Middle frontal gyrus (tissue), 1 donor: ENCODE results near the gene CFAP100.
A peak's percentile ranks its signal among the peaks of the same experiment; 100 is the strongest.

ENCODE experiments used
- DNase-seq: peaks from one replicate; pipeline ENCODE4 v3.0.0-alpha.2; 2015; ENCODE audit warnings: low spot score; ENCODE audit errors: extremely low spot score

Gene CFAP100

DNA sequence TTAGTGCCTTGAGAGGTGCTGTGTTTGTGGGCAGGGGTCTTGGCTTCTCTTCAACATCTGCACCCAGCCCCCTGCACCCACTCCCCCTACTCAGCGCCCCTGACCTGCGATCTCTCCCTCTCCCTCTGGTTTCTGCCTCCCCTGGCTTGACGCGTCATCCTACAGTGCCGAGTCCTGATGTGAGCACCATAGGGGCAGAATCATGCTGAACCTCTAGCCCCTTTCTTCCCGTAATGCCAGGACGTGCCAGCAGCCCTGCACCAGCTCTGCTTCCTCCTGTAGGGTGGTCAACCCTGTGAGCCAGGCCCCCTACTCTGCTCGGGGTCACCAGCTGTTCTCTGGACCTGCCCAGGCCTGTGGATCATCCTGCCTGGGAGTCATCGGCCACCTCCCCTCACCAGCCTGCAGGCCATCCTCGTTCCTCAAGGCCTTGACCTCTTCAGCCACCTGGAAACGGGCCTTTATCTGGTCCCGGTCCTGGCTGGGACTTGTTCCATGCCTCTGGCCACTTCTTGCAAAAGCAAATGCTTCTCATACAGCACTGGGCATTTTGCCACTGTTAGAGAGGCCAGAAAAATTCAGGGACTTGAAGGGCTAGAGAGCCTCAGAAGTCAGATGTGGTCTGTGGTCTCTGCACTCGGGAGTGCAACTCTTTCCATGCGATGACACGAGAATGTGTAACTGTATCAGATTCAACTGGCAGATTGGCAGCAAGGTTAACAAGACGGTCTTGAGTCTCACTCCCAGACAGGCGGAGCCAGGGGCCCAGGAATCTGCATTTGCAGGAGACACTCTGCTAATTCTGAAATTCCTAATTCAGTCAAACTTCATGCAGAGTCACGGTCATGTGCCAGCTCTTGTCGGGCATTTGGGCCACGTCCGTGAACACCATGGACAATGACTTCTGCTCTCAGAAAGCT lies 20.8 kb upstream of the CFAP100 start:
- DNase-seq: no peak

DNA sequence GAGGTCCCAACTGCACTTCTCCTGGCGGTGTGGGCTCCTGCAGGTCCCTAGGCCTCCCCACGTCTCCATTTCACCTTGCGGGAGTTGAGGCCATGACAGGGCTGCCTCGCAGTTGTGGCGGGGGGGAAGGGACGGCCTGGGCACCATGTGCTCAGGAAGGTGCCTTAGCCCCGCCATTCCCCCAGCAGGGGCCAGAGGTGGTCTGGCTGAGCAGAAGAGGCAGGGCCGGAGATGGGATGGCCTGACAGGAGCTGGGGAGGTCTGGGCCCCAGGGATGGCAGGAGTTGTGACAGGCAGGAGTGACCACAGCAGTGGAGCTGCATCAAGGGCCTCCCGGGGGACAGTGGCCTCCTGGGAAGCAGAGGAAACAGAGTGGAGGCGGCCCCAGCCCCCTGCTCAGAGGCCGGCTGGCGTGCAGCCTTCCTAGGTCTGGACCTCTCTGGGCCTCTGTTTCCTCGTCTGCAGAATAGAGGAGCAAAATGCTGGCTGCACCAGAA lies 18.8 kb upstream of the CFAP100 start:
- DNase-seq: no peak

DNA sequence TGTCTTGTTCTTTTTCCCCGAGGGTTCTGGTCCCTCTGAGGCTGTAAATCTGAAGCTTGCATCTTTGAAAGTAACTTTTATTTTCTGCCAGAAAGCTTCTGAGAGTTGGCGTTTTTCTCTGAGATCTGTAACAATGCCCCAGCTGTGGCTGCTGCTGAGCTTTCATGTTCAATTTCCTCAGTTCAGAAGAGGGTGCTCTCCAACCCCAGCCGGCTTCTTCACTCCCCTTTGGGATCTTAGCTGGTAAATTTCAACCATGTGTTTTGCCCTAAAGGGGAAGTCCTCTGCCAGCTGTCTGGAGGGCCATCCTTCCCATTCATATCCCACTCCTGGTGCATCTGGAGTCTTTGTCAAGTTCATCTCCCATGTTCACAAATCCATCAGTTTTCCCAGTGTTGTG lies 18.3 kb upstream of the CFAP100 start:
- no peak for DNase-seq

DNA sequence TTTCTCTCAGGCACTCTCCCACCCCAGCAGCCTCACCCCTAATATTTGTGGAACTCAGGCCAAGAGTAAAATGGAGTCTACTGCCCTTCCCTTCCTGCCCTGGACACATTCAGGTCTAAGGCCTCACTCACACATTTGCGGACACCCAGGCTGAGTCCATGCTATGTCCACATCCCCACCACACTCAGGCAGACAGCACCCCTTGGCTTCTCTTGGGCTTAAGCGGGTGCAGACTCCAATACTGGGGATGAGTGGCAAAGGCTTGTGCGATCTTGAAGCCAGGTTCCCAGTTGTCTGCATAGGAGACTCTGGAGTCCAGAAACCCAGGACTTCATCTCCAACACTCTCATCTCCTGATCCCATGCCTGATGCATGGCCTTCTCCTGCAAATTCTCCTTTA lies 17.5 kb upstream of the CFAP100 start:
- no peak for DNase-seq

DNA sequence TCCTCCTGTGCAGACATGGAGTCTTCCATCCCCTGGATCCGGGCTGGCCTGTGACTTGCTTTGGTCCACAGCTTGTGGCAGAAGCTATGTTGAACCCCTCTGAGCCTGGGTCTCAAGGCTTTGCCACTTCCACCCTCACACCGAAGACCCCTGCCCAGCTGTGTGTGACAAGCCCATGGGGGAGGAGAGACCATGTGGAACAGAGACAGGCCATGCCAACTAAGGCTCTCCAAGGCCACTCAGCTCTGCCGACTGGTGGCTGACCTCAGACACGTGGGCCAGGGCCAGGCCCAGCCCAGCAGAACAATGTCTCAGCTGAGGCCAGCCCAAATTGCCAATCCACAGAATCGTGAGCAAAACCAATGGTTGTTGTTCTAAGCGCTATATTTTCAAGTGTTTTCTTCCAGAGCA lies 16.4 kb upstream of the CFAP100 start:
- no peak for DNase-seq

DNA sequence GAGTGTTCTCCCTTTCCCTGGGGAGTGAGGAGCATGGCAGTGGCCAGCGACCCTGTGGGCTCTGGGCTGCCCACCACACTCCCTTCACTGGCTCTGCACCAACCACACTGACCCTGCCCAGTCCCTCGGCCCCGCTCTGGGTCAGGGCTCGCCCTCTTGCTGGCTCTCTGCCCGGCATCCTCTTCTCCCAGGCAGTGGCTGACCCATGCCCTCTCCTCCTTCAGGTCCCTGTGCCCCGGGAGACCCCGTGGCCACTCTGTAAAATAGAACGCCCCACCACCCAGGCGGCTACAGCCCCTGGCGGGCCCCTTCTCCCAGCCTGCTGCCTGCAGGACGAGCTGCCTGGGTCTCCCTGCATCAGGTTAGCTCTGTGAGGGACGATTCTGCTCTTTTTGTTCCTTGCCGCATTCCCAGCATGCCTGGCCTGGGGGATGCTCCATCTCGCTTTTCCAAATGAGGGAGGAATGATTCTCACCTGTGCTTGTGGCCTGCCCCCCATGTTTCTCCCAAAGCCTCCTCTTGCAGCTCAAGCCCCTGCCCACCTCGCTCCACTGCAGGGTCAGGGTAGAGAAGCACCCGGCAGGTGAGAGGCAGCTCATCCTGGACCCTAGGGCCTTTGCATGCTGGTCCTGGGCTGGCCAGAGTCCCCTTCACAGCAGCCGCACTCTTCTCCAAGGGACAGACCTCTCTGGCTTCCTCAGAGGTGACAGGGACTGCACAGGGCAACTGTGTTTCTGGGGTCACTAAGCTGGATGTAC lies 14.5 kb upstream of the CFAP100 start:
- DNase-seq: no peak

DNA sequence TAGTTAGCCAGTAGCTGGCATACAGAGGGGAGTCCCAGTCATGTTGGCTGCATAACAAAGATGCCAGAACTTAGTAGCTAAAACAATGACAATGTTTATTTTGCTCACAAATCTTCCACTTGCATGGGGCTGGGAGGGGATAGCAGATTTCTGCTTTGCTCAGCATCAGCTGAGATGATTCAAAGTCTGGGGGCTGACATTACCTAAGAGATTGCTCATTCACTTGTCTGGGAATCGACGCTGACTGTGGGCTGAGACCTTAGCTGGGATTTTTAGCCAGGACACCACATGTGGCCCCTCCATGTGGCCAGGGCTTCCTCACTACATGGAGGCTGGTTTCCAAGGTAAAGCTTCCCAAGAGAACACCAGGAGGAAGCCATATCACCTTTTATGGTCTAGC lies 12.7 kb upstream of the CFAP100 start:
- no peak for DNase-seq

DNA sequence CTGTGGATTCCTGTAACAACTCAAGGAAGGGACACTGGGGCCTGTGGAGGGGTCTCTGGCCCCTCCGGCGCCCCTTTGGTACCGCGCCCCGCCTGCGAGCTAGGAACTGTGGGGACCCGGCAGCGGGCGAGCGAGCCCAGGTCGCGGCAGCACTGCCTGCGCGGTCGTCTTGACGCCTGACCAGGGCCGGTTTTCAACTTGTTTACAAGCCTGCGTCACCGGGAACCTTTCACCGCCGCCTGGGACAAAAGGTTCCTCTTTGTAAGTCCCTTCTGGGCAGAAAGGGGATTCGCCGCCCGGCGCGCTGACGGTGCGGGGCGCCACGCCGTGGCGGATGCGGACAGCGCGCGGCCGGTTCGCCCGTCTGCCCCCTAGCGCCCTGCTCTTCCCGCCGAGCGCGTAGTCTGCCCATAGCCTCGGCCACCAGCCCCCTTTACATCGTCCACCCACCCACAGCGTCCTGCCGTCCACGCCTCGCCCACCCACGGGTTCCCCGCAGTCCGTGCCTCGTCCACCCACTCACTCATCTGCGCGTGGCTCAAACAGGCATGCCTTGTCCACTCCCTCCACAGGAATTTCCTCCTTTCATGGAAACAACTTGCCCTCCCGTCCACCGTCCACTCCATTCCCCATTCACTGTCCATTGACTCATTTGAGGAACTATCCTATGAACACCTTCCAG lies 5.5 kb upstream of the CFAP100 start:
- DNase-seq: peak; percentile 74

DNA sequence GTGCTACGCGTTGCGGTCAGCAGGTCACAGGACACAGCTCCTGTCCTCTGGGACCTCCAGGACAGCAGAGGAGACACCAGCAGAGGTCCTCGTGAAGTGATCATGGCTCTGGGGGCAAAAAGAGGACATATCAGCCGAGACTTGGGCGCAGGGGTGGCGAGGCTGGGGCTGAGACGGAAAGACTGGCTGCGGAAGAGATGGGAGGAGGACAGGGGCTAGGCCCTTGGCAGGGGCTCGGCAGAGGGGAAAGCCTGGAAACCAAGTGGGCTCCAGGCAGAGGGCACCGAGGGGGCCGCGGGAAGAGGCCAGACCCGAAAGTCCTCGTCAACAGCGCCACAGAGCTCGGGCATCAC lies 4.9 kb upstream of the CFAP100 start:
- no peak for DNase-seq

DNA sequence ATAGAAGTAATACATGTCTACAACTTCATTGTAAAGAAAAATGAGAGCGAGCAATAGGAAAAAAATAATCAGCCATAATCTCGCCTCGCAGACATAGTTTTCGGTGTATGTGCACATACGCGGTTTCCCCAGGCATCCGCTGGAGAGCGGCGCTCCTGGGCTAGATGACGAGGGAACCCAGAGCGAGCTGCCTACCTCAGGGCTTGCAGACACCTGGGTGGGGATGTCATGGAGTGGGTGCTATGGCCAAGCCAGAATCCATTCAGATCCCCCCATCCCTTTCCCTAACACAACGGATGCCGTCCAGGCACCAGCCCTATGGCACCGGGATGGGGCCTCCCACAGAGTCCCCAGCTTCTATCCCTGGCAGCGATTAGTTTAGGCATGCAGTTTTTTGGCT lies 4.5 kb upstream of the CFAP100 start:
- DNase-seq: no peak

DNA sequence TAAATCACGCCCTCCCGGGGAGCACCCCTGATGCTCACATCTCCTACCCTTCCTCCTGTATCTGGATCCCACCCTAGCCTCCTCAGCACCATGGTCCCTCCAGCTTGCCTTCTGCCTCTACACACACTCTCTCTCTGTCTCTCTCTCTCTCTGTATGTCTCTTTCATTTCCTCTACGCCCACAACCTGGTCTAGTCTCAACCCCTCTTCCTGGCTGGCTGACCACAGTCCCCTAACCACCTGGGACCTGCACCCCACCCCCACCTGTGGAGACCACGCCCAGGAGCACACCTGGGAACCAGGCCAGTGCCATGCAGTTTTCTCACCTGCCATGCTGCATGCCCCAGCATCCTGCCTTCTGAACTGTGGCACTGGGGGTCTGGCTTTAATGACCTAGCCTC lies 4.0 kb upstream of the CFAP100 start:
- DNase-seq: no peak

DNA sequence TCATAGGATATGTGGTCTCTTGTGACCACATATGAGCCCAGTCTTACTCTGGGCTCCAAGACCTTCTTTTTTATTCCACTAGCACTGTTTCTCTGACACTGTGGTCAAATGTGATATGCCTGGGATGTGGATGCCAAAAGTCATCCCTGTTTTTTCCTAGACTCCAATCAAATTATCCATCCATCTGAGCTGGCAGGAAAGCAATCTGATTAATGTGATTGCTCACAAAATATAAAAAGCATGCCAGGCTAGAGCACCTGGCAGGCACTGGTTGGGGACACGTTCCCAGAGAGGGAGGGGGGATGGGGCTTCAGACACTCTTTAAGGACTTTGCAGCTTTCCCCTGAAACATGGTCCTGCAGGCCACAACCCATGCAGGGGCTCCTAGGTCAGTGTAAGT lies 3.1 kb upstream of the CFAP100 start:
- no peak for DNase-seq

DNA sequence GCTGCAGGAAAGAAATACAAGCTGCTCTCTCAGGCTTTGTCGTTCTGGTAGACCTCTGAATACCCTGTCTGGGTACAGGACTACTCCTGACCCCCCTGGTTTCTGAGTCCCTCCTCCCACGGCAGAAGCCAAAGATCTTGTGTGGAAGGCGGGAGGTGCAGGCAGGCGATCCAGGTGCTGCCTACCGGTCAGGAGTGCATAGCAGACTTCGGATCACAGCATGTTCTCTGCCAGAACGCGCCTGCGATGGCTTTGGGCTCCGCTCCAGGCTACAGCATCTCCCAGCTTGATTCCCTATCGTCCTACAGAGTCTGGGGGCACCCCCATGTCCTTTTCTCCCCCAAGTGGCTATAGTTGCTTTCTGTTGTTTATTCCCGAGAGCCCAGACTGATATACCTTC lies 2.5 kb upstream of the CFAP100 start:
- no peak for DNase-seq

DNA sequence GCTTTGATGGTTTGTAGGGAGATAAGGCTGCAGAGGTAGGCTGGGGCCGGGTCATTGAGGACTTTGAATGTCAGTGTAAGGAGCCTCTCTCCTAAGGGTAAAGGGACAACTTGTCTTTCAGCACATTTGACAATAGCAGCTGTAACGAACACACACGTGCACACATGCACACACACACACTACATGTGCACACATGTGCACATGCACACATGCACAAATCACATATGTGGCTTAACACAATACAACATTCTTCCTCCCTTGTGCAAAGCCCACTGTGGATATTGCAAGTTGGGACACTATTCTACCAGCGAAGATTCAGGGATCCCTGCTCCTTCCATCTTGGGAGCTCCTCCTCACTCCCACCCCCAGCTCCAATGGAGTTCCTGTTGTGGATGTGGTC lies 1.1 kb upstream of the CFAP100 start:
- DNase-seq: no peak

DNA sequence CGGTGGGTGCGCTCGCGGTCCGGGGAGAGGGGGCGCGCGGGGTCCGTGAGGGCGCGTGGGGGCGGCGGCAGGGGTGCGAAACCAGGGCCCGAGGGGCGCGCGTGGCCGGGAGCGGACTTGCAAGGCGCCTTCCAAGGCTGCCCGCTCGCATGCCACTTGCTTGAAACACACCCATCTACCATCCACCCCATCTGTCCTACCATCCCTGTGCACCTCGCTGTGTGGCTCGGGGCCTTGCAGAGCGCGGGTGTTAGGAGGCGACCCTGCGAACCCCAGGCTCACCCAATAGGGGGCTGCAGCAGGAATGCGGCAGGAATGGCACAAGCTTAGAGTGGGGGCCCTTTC lies 240 bp downstream of the CFAP100 start:
- no peak for DNase-seq

DNA sequence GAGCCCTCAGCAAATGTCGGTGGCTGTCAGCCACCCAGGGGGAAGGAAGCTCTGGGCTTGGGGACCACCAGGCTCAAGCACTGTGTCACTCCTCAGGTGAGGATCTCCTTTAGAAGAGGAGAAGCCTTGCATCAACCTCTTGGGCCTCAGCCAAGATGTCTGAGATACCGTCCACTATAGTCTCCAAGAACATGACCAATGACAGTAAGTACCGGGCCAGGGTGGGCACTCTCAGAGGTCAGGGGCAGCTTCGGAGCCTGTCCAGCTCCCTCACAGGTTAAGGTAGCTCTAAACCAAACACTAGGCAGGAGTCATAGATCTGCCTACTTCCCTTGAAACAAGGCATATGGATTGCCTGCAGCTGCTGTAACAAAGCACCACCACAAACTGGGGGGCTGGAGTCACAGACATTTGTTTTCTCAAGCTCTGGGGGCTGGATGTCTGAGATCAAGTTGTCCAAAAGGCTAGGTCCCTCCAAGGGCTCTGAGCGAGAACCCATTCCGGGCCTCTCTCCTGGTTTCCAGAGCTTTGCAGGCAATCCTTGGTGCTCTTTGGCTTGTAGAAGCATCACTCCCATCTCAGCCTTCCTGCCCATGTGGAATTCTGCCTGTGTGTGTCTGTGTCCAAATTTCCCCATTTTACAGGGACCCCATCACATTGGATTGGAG lies 1.3 kb downstream of the CFAP100 start:
- no peak for DNase-seq

DNA sequence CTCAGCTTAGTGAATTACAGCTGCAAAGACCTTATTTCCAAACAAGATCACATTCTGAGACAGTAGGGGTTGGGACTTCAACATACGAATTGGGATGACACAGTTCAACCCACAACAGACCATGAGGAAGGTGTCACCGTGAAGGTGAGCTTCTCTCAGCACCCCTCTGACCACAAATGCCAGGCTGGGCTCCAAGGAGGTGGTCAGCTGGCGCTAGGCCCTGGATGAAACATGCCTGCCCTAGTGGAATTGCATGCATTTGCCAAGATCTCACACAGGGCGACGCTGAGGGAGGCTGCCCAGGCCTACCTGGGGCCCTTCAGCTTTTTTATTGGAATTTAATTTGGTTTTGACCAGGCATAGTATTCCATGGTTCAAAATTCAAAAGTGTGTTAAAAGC lies 1.8 kb downstream of the CFAP100 start:
- DNase-seq: no peak

DNA sequence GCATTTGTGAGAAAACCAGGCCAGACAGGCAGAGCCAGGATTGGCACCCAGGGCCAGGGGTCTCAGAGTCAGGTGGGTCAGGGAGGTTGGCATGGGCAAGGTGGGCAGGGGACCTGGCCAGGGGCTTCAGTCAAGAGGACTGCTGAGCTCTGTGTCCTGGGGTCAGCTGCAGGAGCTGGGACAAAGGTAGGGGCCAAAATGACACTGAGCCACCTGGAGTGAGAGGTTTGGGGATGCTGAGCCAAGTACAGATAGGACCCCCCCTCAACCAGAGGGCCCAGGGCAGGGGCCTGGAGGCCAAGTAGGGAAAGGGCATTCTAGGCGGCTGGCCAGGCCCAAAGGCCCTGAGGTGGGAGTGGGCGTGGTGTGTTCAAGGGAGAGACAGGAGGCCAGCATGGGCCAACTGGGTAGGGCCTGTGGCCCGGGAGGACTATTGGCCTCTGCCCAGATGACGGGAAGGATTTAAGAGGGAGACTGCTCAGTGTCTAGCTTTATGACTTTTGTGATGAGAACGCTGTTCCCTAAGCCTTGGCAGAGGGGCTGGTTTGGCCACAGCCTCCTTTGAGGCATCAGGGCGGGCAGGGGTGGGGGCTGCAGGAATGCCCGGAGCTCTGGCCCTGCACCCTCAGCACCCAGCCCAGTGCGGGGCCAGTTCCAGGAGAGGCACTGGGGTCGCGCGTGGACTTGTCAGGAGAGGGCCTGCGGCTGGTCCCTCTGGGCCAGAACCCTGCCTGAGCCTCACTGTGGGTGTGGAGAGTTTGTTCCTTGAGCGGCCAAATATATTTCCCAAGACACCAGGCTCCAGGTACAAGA lies 3.1 kb downstream of the CFAP100 start:
- no peak for DNase-seq

DNA sequence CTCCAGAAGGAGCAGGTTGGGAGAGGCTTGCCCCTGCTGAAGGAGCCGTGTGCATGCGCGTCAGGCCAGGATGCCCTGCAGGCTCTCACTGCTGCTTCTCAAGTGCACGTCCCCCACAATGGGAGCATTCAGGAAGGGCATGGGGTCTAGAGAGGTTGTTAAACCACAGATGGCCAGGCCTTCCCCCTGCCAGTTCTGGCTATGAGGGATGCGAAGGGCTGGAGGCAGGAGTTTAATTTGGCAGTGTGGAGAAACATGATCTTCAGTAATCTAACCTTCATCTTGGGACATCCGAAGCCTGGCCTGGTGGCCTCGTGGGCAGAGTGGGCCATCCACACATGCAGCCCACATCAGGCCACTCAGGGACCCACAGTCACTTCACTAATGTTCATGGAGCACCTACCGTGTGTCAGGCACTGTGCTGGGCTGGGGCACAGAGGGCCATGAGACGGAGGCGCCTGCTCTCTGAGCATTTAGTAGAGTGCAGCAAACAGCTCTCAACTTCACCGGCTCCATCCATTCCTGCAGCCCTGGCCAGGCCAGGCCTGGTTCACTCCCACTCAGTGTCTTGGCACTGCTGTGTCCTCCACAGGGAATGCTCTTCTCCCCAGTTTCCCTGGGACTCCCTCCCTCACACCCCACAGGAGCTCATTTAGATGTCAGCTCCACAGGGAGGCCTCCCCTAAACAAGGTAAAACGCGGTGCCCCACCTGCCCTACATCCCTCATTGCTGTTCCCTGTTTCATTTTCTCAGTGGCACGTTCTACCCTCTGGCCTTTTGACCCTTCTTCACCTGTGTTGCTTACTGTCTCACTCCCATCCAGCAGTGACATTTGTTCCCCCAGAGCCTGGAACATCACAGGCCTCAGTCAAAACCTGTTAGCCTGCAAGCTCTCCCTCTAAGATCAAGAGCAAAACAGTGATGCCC lies 4.0 kb downstream of the CFAP100 start:
- DNase-seq: no peak

DNA sequence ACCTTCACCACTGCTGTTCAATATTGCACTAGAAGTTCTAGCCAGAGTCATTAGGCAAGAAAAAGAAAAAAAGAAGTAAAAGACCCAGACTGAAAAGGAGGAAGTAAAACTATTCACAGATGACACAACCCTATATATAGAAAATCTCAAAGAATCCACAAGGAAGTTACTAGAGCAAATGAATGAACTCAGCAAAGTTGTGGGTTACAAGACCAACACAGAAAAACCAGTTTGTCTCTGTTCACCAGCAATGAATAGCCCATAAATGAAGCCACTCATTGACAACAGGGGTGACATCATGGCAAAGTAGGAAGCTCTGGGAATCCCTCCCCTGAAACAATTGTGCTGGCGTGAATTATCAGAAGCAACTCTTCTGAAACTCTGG lies 4.6 kb downstream of the CFAP100 start:
- no peak for DNase-seq
